Ovary (tissue), 9 donors: ENCODE results near the gene CHMP3. TPM values are rescaled to one million over a fixed set of nuclear protein-coding genes. Genes with fewer than 3 reads are reported as not detected.

Experiments used
- DNase-seq, 5 donors: peaks; one replicate each; pipeline ENCODE4 v3.0.0-alpha.2; 2019 to 2020
- H3K27ac ChIP-seq, 2 donors: fragments of 200-600 bp; one replicate each; pipeline versions ENCODE4 v1.5.1 to v1.8.0; 2019 to 2022
- H3K27me3 ChIP-seq: fragments of 200-600 bp; one replicate; pipeline ENCODE4 v1.8.0; 2022
- H3K36me3 ChIP-seq: fragments of 200-600 bp; sonication (generic); one replicate; pipeline ENCODE4 v1.5.1; 2019
- H3K4me1 ChIP-seq: one replicate; pipeline ENCODE4 v1.8.1; 2013; ENCODE audit warnings: mild to moderate bottlenecking, moderate library complexity; ENCODE audit not compliant: insufficient read depth
- H3K4me3 ChIP-seq: fragments of 200-600 bp; sonication (generic); one replicate; pipeline ENCODE4 v1.5.1; 2017
- H3K9me3 ChIP-seq, 2 donors: fragments of 200-600 bp in 1 of 2; sonication (generic) in 1 of 2; one replicate each; pipeline versions ENCODE4 v1.5.1 to v1.8.1; 2013 to 2019; ENCODE audit warnings: mild to moderate bottlenecking in 1 of 2, moderate library complexity in 1 of 2
- CTCF ChIP-seq, 3 donors: fragments of 450-650 bp in 2 of 3; fragments of 200-600 bp in 1 of 3; IDR thresholded peaks; one replicate each; pipeline versions ENCODE4 v1.5.1 to v1.8.0; 2016 to 2022; ENCODE audit warnings: antibody characterized with exemption in 3 of 3, mild to moderate bottlenecking in 1 of 3
- EP300 ChIP-seq: sonication (generic); formaldehyde crosslinking; IDR thresholded peaks from one replicate; pipeline ENCODE4 v1.6.1; 2017; ENCODE audit warnings: antibody characterized with exemption
- POLR2A ChIP-seq: fragments of 450-650 bp; IDR thresholded peaks from one replicate; pipeline ENCODE4 v1.6.1; 2017; ENCODE audit warnings: antibody characterized with exemption, mild to moderate bottlenecking, moderate library complexity
- WGBS, 3 donors: extraction: QIAGEN DNeasy Blood & Tissue Kit in 1 of 3; methylation state at CpG; one replicate each; pipeline versions ENCODE4 v1.1.5 to v1.1.7; 2013 to 2017; 5-methylcytosine and 5-hydroxymethylcytosine counted together
- intact Hi-C, 4 donors: fragments of 100-400 bp; cut with DNase I; formaldehyde crosslinking; loops; one replicate each; pipeline versions ENCODE4 v1.11.0 to v1.15.1; 2022 to 2023
- polyA plus RNA-seq, 2 donors: library from polyadenylated mRNA; stranded (reverse); fragments of 200-250 nt in 1 of 2; fragments of 350-450 nt in 1 of 2; fragmentation: Illumina TruSeq in 1 of 2; extraction: RNeasy Lipid Tissue Mini Kit (QIAGEN cat#74804) in 1 of 2; gene quantifications; one replicate each; pipeline ENCODE4 v1.2.3, GENCODE V29; 2013 to 2014
- total RNA-seq, 7 donors: library from RNA; depleted of rRNA in 2 of 7; stranded (reverse); fragments of >200 nt in 2 of 7; fragmentation: NEBNext Ultra II Directional in 3 of 7; extraction: Animal tissue kit (Norgen Biotek cat#: 25700) in 3 of 7; gene quantifications; one replicate each; pipeline versions ENCODE4 v1.1.0 to v1.2.4, GENCODE V29; 2016 to 2023
- donor health status: DM: no; HTN: no; CAD: no; lungs with moderate emphysema.
- donor health status: DM: no; HTN: no; CAD: no.
- donor health status: Bipolar disorder and iron deficiency.
- donor health status: DM: yes; HTN: yes; CAD: no.
- donor health status: DM: no; HTN: no; CAD: no.
- donor health status: DM: yes; HTN: yes; CAD: no.

CHMP3 gene
- total and polyA plus RNA-seq, 9 donors: 38.6 to 255 (median 94.2) TPM

DNA sequence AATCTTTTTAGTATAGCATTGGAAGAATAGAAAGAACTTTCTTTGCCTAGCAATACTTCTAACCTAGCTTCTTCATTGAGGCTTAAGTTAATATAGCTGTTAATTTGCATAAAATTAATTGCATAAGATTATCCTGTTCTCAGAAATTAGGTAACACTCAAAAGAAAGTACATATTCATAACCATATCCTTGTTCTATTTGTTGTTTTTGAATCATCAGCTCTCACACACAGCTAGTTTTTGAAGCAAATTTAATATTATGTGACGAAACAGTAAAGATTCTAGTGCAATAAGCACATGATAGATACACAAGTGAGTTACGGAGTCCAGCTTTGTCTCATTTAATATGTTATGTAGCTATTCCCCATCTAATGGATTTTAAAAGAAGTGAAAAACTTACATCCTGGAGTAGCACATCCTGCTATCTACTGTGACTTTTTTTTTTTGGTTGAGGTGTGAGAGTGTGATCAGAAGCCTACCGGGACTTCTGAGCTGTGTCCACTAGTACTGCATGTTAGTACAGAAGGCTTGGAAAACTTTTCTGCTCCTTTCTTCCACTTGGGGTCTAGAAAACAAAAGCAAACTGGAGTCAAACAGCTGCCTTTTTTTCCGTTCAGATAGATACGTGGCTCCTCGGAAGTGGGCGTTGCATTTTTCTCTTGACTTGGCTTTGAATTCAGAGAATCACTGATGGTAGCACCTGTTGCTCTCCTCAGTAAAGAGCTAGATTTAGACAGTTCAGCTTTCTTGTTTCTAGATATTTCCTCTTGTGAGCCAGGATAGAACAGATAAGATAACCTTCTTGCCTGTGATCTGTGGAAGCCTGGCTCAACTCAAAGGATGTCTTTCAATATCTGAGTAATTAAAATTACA lies 94.8 kb downstream of the CHMP3 start:
- no peak for TF ChIP-seq EP300
- TF ChIP-seq CTCF (IDR thresholded peaks at IDR 0.05): no peak
- TF ChIP-seq POLR2A: no peak
- Histone ChIP-seq H3K27ac (no peak overlapping the region), H3K36me3 (no peaks in the 10 kb centered on the region), H3K4me1 (peaks cover 1% of the 10 kb centered on the region), H3K4me3 (no peak overlapping the region), H3K27me3 (no peaks in the 10 kb centered on the region), H3K9me3 (no peaks in the 10 kb centered on the region)
- intact Hi-C loops: no loop called here
- DNase-seq: no peak
- 34 to 49% (median 45%) methylated on average over 7 of the region's 7 CpGs for WGBS, 3 donors

- TF ChIP-seq POLR2A: no peak
- TF ChIP-seq CTCF (IDR thresholded peaks at IDR 0.05): no peak
- no peak for TF ChIP-seq EP300
- Histone ChIP-seq H3K9me3 (no peaks in the 10 kb centered on the region), H3K4me3 (no peak overlapping the region), H3K36me3 (no peaks in the 10 kb centered on the region), H3K4me1 (peaks cover 1% of the 10 kb centered on the region), H3K27ac (no peak overlapping the region), H3K27me3 (no peaks in the 10 kb centered on the region)
- intact Hi-C loops: no loop called here
- no peak for DNase-seq
- WGBS, 3 donors: 87 to 97% (median 93%) methylated on average over 1 of the region's 1 CpG
Measured at GRCh38 chr2:86466306-86466705, 96.9 kb downstream of the CHMP3 start.

DNA sequence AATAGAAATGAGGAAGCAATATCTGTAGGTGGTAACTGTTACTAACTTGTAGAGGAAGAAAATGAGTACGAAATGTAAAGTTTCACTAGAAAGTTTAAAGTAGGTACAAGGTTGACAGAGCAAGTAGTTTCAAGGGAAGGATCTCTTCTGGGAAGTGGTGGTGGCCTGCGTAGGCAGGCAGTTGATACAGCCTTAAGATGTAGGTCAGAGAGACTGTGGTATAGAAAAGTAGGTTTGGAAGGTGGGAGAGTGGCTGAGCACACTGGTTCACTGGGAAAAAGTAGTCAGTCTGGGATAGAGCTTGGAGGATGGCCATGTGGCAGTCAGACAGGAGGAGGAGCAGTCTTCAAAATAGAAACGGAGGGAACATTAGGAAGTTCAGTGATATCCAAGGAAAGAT lies 98.6 kb downstream of the CHMP3 start:
- Histone ChIP-seq H3K4me3 (no peak overlapping the region), H3K4me1 (peaks cover 1% of the 10 kb centered on the region), H3K27me3 (no peaks in the 10 kb centered on the region), H3K9me3 (no peaks in the 10 kb centered on the region), H3K36me3 (no peaks in the 10 kb centered on the region), H3K27ac (no peak overlapping the region)
- WGBS, 3 donors: 64 to 69% (median 66%) methylated on average over 3 of the region's 3 CpGs
- DNase-seq: peak in 1 of 5 donors; percentile 35
- TF ChIP-seq EP300 (no peak), POLR2A (no peak), CTCF (IDR thresholded peaks at IDR 0.05) (no peak)
- intact Hi-C loops: no loop called here

GRCh38 chr2:86461042-86461743 lies 102.0 kb downstream of the CHMP3 start:
- Histone ChIP-seq H3K36me3 (no peaks in the 10 kb centered on the region), H3K27ac (no peak overlapping the region), H3K27me3 (no peaks in the 10 kb centered on the region), H3K9me3 (no peaks in the 10 kb centered on the region), H3K4me1 (peaks cover 1% of the 10 kb centered on the region), H3K4me3 (no peak overlapping the region)
- TF ChIP-seq CTCF (IDR thresholded peaks at IDR 0.05) (no peak), EP300 (no peak), POLR2A (no peak)
- DNase-seq: no peak
- intact Hi-C loops: no loop called here
- whole genome bisulfite sequencing, 3 donors: 96 to 99% (median 98%) methylated on average over 3 of the region's 3 CpGs
